ENCODE measurements around the gene SUGCT. TPM values are rescaled to one million over a fixed set of nuclear protein-coding genes. Genes with fewer than 3 reads are reported as not detected.
A peak's percentile ranks its signal among the peaks of the same experiment; 100 is the strongest.

SUGCT gene
- total RNA-seq, 1 experiment from 2014 or later = 5.4 TPM

- H3K27ac Mint-ChIP-seq = no peak overlapping the region
- no peak overlapping the region for H3K4me3 Mint-ChIP-seq
- Histone ChIP-seq H4K8ac (replicated peaks; ENCODE audit: insufficient read length, low read depth, low read length) (no peak overlapping the region), H4K5ac (ENCODE audit: insufficient read length, low read depth, low read length) (no peak overlapping the region), H3K18ac (ENCODE audit: insufficient read length, low read depth, low read length) (no peak overlapping the region), H2BK20ac (ENCODE audit: low read depth, low read length, poor library complexity, severe bottlenecking) (no peak overlapping the region), H3K4me1 (ENCODE audit: insufficient read depth, low read length) (no peaks in the 10 kb centered on the region; the same call in 1 of the 2 replicates), H3K23me2 (ENCODE audit: insufficient read length, low read depth, low read length, poor library complexity, severe bottlenecking) (no peaks in the 10 kb centered on the region), H3K9me3 (ENCODE audit: control insufficient read depth, low read depth, low read length) (no peaks in the 10 kb centered on the region), H2BK5ac (ENCODE audit: insufficient read length, low read length) (no peak overlapping the region), H3K4ac (ENCODE audit: low read depth, low read length) (no peak overlapping the region), H2AK5ac (ENCODE audit: insufficient read length, low read length) (peak overlapping the region; percentile 35), H4K20me1 (ENCODE audit: control insufficient read depth, insufficient read depth, insufficient read length) (no peaks in the 10 kb centered on the region), H2BK15ac (ENCODE audit: low read depth, low read length) (no peak overlapping the region), H3K4me2 (ENCODE audit: insufficient read depth, insufficient read length, low read length) (no peak overlapping the region), H3K56ac (ENCODE audit: insufficient read length, low read depth, low read length) (no peak overlapping the region), H3K27me3 (ENCODE audit: insufficient read depth, low read length) (no peaks in the 10 kb centered on the region), H3K27ac (ENCODE audit: insufficient read length, low read depth, low read length) (no peak overlapping the region), H3K9ac (ENCODE audit: extremely low read depth, insufficient read length, low read length) (no peak overlapping the region), H3K23ac (ENCODE audit: insufficient read length, low read depth, low read length) (no peak overlapping the region), H3K79me1 (ENCODE audit: insufficient read depth, low read depth, low read length, poor library complexity, severe bottlenecking) (no peaks in the 10 kb centered on the region), H2AFZ (ENCODE audit: low read length) (no peak overlapping the region), H2BK120ac (ENCODE audit: low read depth, low read length, poor library complexity, severe bottlenecking) (no peak overlapping the region), H3T11ph (ENCODE audit: low read length) (no peak overlapping the region), H4K91ac (ENCODE audit: insufficient read length, low read depth, low read length) (no peak overlapping the region), H3K79me2 (ENCODE audit: insufficient read depth, low read length) (no peaks in the 10 kb centered on the region), H3K14ac (ENCODE audit: insufficient read depth, low read length) (no peak overlapping the region), H2BK12ac (ENCODE audit: insufficient read length, low read depth, low read length) (no peak overlapping the region)
- no peaks in the 10 kb centered on the region for H3K27me3 Mint-ChIP-seq (ENCODE audit: low read depth)
- no peaks in the 10 kb centered on the region for H3K4me1 Mint-ChIP-seq
- no peaks in the 10 kb centered on the region for H3K36me3 Mint-ChIP-seq (ENCODE audit: insufficient read depth in 1 of 3, low read depth in 3 of 3)
- no peak for DNase-seq
- TF ChIP-seq CTCF (conservative IDR thresholded peaks at IDR 0.05) = no peak
- H3K9me3 Mint-ChIP-seq = no peaks in the 10 kb centered on the region; a peak in 1 of 5 replicates
Observed at GRCh38 chr7:40490603-40490924, 355.8 kb downstream of the SUGCT start.
